ENCODE data around the gene LRFN2. TPM values are rescaled to one million over a fixed set of nuclear protein-coding genes. Genes with fewer than 3 reads are reported as not detected.

Gene LRFN2
- polyA plus RNA-seq, 3 donors from 2014 or later = 0.67 to 1.8 (median 0.87) TPM

GRCh38 chr6:40532349-40533000 is 54.7 kb downstream of the LRFN2 start:
- peaks cover 0 to 3% (median 2%) of the 10 kb centered on the region in 3 donors for H3K27me3 Mint-ChIP-seq (ENCODE audit: low read depth in 3 of 3)
- H3K4me3 Mint-ChIP-seq = no peak overlapping the region
- peaks cover 6% of the 10 kb centered on the region in 2 donors for H3K4me1 Mint-ChIP-seq

GRCh38 chr6:40529919-40530318 is 57.2 kb downstream of the LRFN2 start:
- Mint-ChIP-seq H3K4me3 (no peak overlapping the region), H3K36me3 (no peaks in the 10 kb centered on the region)
- DNase-seq = no peak

More at GRCh38 chr6:40532349-40533000, 54.7 kb downstream of the LRFN2 start:
- Mint-ChIP-seq H3K36me3 (no peaks in the 10 kb centered on the region), H3K9me3 (no peaks in the 10 kb centered on the region), H3K27ac (no peak overlapping the region)
- DNase-seq = no peak

GRCh38 chr6:40529040-40529439 is 58.1 kb downstream of the LRFN2 start:
- Mint-ChIP-seq H3K36me3 (no peaks in the 10 kb centered on the region), H3K27me3 (ENCODE audit: low read depth in 3 of 3) (peaks cover 0 to 3% (median 0%) of the 10 kb centered on the region in 3 donors), H3K4me3 (no peak overlapping the region), H3K4me1 (peaks cover 6% of the 10 kb centered on the region in 2 donors), H3K9me3 (no peaks in the 10 kb centered on the region), H3K27ac (no peak overlapping the region)
- no peak for DNase-seq

More at GRCh38 chr6:40529919-40530318, 57.2 kb downstream of the LRFN2 start:
- peaks cover 6% of the 10 kb centered on the region in 2 donors for H3K4me1 Mint-ChIP-seq
- H3K27ac Mint-ChIP-seq = no peak overlapping the region
- H3K9me3 Mint-ChIP-seq = no peaks in the 10 kb centered on the region
- H3K27me3 Mint-ChIP-seq (ENCODE audit: low read depth in 3 of 3) = peaks cover 0 to 5% (median 0%) of the 10 kb centered on the region in 3 donors

- H3K4me3 Mint-ChIP-seq = no peak overlapping the region
- H3K4me1 Mint-ChIP-seq = peaks cover 5 to 6% of the 10 kb centered on the region in 2 donors
- no peaks in the 10 kb centered on the region for H3K36me3 Mint-ChIP-seq
- no peak for DNase-seq
- peaks cover 0 to 2% (median 0%) of the 10 kb centered on the region in 3 donors for H3K27me3 Mint-ChIP-seq (ENCODE audit: low read depth in 3 of 3)
- H3K27ac Mint-ChIP-seq = no peak overlapping the region
- no peaks in the 10 kb centered on the region for H3K9me3 Mint-ChIP-seq
Measured at GRCh38 chr6:40528051-40528450, 59.1 kb downstream of the LRFN2 start.

GRCh38 chr6:40526036-40526435 is 61.1 kb downstream of the LRFN2 start:
- Mint-ChIP-seq H3K36me3 (no peaks in the 10 kb centered on the region), H3K4me1 (no peaks in the 10 kb centered on the region), H3K4me3 (no peak overlapping the region), H3K27me3 (ENCODE audit: low read depth in 3 of 3) (peaks cover 0 to 2% (median under 1%) of the 10 kb centered on the region in 3 donors), H3K9me3 (no peaks in the 10 kb centered on the region), H3K27ac (no peak overlapping the region)
- no peak for DNase-seq

GRCh38 chr6:40524797-40525585 is 62.2 kb downstream of the LRFN2 start:
- Mint-ChIP-seq H3K9me3 (no peaks in the 10 kb centered on the region), H3K4me1 (peaks cover 0 to 3% of the 10 kb centered on the region in 2 donors), H3K4me3 (no peak overlapping the region), H3K36me3 (no peaks in the 10 kb centered on the region), H3K27ac (no peak overlapping the region), H3K27me3 (ENCODE audit: low read depth in 3 of 3) (peaks cover 0 to 3% (median 2%) of the 10 kb centered on the region in 3 donors)
- DNase-seq = no peak

GRCh38 chr6:40523505-40524172 is 63.5 kb downstream of the LRFN2 start:
- Mint-ChIP-seq H3K27me3 (ENCODE audit: low read depth in 3 of 3) (peaks cover 0 to 3% (median 2%) of the 10 kb centered on the region in 3 donors), H3K36me3 (no peaks in the 10 kb centered on the region), H3K27ac (no peak overlapping the region), H3K4me3 (no peak overlapping the region), H3K4me1 (peaks cover 0 to 6% of the 10 kb centered on the region in 2 donors), H3K9me3 (no peaks in the 10 kb centered on the region)
- DNase-seq = no peak

GRCh38 chr6:40521496-40521895 is 65.7 kb downstream of the LRFN2 start:
- Mint-ChIP-seq H3K4me1 (peaks cover 0 to 6% of the 10 kb centered on the region in 2 donors), H3K27ac (no peak overlapping the region), H3K36me3 (no peaks in the 10 kb centered on the region), H3K9me3 (peaks cover 0 to 1% (median 0%) of the 10 kb centered on the region in 6 donors), H3K4me3 (no peak overlapping the region), H3K27me3 (ENCODE audit: low read depth in 3 of 3) (peaks cover 3 to 7% (median 3%) of the 10 kb centered on the region in 3 donors)
- no peak for DNase-seq

GRCh38 chr6:40520678-40521077 is 66.5 kb downstream of the LRFN2 start:
- H3K9me3 Mint-ChIP-seq = peaks cover 0 to 1% (median 0%) of the 10 kb centered on the region in 6 donors
- peaks cover 0 to 6% of the 10 kb centered on the region in 2 donors for H3K4me1 Mint-ChIP-seq
- DNase-seq = no peak
- H3K36me3 Mint-ChIP-seq = no peaks in the 10 kb centered on the region
- H3K4me3 Mint-ChIP-seq = no peak overlapping the region
- H3K27ac Mint-ChIP-seq = peak overlapping the region in 1 of 6 donors; percentile 34
- peaks cover 3 to 6% (median 5%) of the 10 kb centered on the region in 3 donors for H3K27me3 Mint-ChIP-seq (ENCODE audit: low read depth in 3 of 3)

GRCh38 chr6:40520084-40520483 is 67.1 kb downstream of the LRFN2 start:
- no peak for DNase-seq
- Mint-ChIP-seq H3K9me3 (peaks cover 0 to 1% (median 0%) of the 10 kb centered on the region in 6 donors), H3K4me1 (peaks cover 0 to 6% of the 10 kb centered on the region in 2 donors), H3K4me3 (no peak overlapping the region), H3K27me3 (ENCODE audit: low read depth in 3 of 3) (peaks cover 3 to 6% (median 5%) of the 10 kb centered on the region in 3 donors), H3K36me3 (no peaks in the 10 kb centered on the region), H3K27ac (peak overlapping the region in 1 of 6 donors; percentile 57)

- Mint-ChIP-seq H3K4me3 (no peak overlapping the region), H3K27ac (no peak overlapping the region)
- DNase-seq = no peak
Measured at GRCh38 chr6:40517654-40518053, 69.5 kb downstream of the LRFN2 start.

GRCh38 chr6:40516429-40516828 is 70.7 kb downstream of the LRFN2 start:
- DNase-seq = no peak
- Mint-ChIP-seq H3K27me3 (ENCODE audit: low read depth in 3 of 3) (peaks cover 3 to 6% (median 5%) of the 10 kb centered on the region in 3 donors), H3K27ac (peak overlapping the region in 1 of 6 donors; percentile 40), H3K4me3 (no peak overlapping the region), H3K4me1 (peaks cover 5 to 10% of the 10 kb centered on the region in 2 donors), H3K9me3 (peaks cover 0 to 1% (median 0%) of the 10 kb centered on the region in 6 donors), H3K36me3 (no peaks in the 10 kb centered on the region)

More at GRCh38 chr6:40517654-40518053, 69.5 kb downstream of the LRFN2 start:
- Mint-ChIP-seq H3K4me1 (peaks cover 0 to 6% of the 10 kb centered on the region in 2 donors), H3K9me3 (peaks cover 0 to 1% (median 0%) of the 10 kb centered on the region in 6 donors), H3K27me3 (ENCODE audit: low read depth in 3 of 3) (peaks cover 3 to 6% (median 5%) of the 10 kb centered on the region in 3 donors), H3K36me3 (no peaks in the 10 kb centered on the region)

GRCh38 chr6:40512340-40512739 is 74.8 kb downstream of the LRFN2 start:
- DNase-seq = no peak

More at GRCh38 chr6:40512340-40512739, 74.8 kb downstream of the LRFN2 start:
- Mint-ChIP-seq H3K9me3 (no peaks in the 10 kb centered on the region), H3K27ac (no peak overlapping the region), H3K36me3 (no peaks in the 10 kb centered on the region), H3K4me3 (no peak overlapping the region), H3K4me1 (peaks cover 26 to 31% of the 10 kb centered on the region in 2 donors), H3K27me3 (ENCODE audit: low read depth in 3 of 3) (peaks cover 0 to 6% (median 2%) of the 10 kb centered on the region in 3 donors)

Measured in immature natural killer cell (primary cell).